Dedifferentiated amniotic fluid mesenchymal stem cell (primary cell): ENCODE results near the gene USP25.

Source experiments
- DNase-seq: peaks from one replicate; pipeline ENCODE4 v3.0.0-alpha.2; 2016; ENCODE audit errors: extremely low spot score

The USP25 gene

GRCh38 chr21:15804247-15805005 lies 74.6 kb downstream of the USP25 start:
- DNase-seq = no peak

DNA sequence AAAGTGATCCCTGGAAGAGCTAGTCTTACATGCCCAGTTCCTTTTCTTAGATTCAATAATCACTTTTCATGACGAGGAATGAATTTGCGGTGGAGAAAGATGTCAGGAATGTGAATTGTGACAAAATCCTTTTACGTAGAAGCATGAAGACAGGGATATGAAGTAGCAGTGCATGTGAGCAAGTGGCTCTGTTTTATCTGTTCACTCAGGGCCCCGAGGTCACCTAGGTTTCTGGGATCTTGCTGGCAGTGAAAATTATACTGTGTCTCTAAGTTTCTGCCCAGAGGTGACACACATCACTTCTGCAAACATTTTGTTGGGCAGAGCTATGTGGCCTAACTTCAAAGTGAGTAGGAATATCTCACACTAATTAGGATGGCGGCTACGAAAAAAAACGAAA lies 79.3 kb downstream of the USP25 start:
- DNase-seq = no peak

- DNase-seq = no peak
Observed at GRCh38 chr21:15809818-15810217, 80.0 kb downstream of the USP25 start.

DNA sequence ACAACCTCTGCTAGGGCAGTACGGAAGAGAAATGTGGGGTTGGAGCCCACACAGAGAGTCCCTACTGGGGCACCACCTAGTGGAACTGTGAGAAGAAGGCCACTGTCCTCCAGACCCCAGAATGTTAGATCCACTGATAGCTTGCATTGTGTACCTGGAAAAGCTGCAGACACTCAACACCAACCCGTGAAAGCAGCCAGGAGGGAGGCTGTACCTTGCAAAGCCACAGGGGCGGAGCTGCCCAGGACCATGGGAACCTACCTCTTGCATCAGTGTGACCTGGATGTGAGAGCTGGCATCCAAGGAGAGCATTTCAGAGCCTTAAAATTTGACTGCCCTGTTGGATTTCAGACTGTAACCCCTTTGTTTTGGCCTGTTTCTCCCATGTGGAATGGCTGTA lies 85.5 kb downstream of the USP25 start:
- no peak for DNase-seq

- DNase-seq = no peak
Observed at GRCh38 chr21:15820327-15820726, 90.5 kb downstream of the USP25 start.

DNA sequence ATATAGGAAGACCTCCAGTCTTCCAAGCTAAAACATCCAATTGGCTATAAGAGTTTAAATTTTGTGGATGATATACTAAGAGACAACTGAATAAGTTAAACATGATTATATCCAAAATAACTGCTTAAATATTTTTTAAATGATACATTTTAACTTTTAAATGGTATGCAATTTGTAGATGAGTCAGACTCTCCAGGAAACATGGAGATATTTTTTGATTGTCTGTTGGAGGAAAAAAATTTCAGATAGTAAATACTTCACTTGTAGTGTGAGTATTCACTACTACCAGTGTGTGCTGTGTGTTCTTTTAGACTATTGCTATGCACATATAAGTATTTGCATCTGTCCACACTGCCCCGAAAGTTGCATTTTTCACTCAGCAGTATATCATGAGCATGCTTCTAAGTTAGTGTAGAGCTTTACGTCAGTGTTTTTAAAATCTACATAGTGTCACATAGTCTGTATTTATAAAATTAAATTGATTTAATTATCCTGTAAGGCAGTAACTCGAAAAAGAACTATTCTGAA lies 91.1 kb downstream of the USP25 start:
- peak; percentile 19 for DNase-seq

DNA sequence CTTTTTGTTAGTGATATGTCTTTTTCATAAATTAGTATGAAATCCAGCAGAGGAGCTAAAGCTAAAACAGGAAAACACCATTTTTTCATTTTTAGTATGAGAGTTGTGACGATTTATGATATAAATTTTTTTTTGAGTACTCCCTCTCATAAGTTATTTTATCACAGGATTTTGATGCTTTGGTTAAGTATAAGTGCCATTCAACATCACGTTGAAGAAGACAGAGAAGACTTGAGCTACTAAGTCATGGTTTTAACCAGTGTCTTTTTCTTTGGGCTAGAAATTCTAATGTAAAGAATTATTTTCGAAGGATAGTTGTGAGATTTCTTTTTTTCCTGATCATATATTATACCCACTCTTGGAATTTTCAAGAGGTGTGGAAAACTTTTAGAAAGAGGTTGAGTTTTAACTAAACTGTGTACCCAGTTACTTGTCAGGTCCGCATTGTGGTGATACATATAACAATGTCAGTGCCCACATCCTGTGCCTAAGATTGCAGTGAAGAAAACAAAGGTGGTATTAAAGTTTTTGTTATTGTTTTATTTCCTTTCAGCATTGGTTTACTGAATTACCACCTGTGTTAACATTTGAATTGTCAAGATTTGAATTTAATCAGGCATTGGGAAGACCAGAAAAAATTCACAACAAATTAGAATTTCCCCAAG lies 93.8 kb downstream of the USP25 start:
- no peak for DNase-seq

GRCh38 chr21:15825700-15826099 lies 95.9 kb downstream of the USP25 start:
- no peak for DNase-seq

DNA sequence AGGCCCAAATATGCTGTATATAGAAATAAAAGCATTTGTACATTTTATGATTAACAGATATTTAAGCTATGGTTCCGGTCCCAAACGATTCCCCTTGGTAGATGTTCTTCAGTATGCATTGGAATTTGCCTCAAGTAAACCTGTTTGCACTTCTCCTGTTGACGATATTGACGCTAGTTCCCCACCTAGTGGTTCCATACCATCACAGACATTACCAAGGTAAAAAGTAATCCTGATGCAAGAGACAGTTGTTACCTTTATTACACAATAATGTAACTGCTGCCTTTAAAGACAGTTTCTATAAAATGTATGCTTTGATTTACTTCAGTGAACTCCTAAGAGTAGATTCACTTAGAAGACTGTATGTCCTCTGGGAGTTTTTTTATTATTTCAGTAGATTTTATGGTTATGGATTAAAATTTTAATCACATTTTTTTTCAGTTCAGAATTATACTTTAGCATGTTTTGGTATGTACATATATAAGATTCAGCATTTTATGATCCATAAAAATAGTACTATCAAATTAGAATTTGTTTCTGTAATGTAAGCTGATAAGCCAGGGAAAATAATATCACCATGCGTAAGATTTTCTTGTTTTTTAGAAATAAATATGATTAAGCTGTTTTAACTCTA lies 96.5 kb downstream of the USP25 start:
- no peak for DNase-seq

DNA sequence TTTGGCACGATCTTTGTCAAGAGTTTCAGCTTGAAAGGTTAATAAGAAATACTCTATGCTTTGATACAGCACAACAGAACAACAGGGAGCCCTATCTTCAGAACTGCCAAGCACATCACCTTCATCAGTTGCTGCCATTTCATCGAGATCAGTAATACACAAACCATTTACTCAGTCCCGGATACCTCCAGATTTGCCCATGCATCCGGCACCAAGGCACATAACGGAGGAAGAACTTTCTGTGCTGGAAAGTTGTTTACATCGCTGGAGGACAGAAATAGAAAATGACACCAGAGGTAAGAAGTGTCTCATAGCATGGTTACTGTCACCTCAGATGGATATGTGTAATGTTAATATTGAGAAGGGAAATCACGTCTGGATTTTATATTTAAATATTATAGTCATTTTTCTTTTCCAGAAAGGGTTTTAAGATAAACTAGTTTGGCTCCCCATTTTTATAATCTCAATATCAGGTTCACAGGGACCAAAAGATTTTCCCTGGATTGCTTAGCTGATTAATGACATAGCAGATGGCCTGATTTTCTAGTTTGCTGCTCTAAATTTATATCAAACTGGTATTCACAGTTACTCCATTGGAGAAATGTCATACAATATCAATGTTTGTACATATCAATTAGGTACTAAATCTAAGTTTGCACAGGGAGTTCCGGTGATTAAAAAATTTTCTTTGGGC lies 97.3 kb downstream of the USP25 start:
- no peak for DNase-seq

GRCh38 chr21:15831497-15831896 lies 101.7 kb downstream of the USP25 start:
- no peak for DNase-seq

DNA sequence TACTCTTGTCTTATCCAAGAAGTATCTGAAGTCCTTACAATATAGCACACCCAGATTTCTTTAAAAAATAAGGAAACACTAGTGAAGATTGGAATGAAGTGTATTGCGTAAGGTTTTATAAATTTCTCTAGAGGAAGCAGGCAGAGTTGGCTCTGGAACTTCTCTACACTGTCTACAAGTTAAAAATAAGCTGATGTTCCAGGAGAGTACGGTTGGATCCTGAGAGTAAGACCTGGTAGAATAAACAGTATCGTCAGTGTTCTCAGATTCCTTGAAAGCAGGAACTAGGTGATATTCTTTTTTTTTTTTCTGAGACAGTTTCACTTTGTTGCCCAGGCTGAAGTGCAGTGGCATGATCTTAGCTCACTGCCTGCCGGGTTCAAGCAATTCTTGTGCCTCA lies 107.9 kb downstream of the USP25 start:
- DNase-seq = no peak

DNA sequence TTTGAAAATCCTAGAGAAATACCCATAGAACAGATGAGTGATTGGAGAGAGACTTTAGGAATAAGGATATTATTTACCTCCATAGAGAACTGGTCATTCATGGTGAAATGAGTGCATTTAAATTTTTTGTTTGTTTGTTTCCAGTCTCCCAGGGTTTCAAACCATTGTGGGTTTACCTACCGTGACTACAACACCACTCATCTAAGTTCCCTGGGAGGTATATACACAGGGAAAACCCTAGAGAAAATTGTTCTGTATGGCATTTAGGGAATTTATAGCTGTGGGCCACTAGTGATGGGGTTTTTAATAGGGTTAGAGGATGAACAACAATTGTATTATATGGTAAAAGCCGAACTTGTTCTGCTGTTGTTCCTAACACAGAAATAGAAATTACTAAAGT lies 109.2 kb downstream of the USP25 start:
- DNase-seq = no peak

DNA sequence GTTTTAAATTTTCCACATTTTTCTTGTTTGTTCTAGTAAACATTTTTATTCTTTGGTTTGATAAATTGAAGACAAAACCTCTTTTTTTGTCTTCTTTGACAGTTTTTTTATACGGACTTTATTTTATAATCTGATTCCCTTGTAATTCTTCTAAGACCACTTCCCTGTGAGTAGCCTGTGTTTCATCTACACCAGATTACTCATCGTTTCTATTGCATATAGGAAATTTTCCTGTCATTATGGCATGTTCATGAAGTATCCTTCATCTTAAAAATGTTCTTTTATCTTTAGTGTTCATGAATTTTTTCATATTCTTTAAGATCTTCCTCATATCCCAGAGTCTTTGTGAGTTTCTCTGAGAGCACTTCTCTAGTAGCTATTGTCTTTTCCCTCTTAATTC lies 109.8 kb downstream of the USP25 start:
- DNase-seq = no peak

- DNase-seq = no peak
Observed at GRCh38 chr21:15840406-15840805, 110.6 kb downstream of the USP25 start.

DNA sequence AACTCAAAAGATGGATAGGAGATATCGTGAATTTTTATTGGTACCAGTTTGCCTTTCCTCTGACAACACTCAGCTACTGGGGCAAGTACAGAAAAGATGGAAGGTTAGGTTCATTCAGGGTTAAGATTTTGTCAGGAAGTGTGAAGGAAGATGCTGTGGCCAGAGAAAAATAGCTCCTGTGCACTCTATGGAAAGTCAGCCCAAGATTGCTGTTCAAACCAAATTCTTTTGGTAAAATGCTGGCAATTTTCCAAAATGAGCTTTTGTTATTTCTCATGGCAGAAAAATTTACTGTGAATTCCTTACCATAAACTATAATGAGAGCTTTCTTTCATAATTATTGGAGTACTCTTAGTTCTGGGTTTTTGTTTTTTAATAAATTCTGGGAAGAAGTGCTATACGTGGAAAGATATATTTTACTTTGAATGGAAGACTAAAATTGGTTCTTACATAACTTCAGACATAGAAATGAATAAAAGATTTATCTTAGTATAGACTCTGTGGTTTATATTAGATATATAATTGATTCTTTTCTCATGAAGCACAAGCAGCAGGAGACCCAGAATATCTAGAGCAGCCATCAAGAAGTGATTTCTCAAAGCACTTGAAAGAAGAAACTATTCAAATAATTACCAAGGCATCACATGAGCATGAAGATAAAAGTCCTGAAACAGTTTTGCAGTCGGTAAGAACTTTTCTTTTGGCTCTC lies 112.2 kb downstream of the USP25 start:
- peak; percentile 70 for DNase-seq

DNA sequence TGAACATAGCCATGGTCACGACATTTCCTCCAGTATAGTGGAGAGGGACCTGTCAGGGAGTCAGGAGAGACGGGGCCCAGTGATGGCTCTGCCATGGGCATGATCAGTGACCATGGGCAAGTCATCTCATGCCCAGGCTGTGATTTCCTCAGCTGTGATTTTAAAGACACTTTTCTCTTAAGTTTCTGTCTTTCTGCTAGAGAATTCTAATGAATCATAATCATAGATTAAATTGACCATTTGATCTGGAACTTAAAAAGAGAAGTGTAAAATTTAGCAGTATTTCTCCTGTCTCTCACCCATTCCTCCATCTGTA lies 112.7 kb downstream of the USP25 start:
- DNase-seq = no peak

DNA sequence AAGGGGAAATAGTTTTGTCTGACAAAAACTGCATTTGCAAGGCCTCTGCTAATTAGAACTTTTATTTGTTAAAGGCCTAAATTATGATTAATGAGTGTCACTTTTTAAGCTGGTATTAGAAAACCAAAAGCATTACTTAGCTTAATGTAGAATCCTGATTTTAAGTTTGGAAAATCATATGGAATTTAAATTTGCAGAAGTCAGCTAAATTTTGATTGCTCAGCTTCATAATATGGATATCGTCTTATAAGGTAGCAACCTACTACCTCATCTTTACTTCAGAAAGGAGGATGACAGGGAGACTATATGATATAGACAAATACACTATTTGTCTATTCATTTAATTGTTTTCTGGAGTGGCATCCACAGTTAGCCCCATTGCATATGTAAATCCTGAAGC lies 114.0 kb downstream of the USP25 start:
- no peak for DNase-seq

DNA sequence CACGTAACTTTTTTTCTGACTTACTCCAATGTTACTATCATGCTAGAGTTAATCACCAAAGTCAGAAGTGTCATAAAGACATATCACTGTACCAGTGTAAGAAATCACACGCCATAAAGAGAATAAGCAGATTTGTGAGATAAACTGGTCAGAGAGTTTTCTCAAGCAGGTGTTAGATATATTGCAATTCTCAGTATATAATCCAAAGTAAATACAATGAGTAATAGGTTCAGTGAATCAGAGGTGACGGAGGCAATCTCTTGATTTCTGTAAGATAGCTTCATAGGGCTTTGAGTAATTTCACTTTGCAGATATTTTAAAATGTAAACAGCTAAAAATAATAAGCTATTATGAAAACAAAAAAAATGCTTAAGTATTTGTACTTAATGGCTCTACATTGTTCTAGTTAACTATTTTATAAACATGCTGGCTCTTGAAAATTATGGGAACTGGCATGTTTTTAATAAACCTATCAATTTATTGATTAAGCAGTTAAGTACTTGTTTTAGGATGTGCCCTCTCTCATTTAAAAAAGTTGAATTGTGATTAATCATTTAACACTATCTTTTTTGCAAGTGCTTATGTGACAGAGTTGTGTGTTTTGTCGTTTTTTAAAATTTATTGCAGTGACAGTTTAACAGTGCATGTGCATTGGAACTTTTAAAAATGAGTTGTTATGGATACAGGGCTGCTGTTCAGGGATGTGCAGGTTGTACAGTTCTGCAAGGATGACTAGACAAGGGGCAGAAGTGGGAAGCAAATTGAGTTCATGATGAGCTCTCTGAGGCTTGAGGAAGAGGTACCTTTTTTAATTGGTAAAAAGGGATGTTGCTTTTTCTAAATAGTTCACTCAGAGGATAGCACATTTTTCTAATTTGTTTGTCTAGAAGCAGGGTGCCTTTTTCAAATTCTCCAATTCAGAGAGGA lies 119.1 kb downstream of the USP25 start:
- no peak for DNase-seq

DNA sequence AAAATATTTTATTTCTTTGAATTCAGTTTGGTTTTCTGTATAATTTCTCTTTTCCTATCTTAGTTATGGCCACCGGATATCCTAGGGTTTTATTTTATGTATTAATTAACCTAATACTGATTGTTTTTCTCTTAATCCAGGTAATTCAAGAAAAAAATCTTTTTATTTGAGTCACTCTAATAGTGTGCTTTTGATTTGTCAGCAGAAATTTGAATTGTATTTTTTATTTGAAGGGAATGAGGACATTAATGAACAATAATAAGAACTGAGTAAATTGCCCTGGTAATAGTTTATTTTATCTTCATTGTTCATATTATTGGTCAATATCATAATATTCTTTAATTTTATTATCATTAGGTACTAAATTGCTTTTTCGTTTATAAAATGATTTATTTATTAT lies 120.1 kb downstream of the USP25 start:
- DNase-seq = no peak

DNA sequence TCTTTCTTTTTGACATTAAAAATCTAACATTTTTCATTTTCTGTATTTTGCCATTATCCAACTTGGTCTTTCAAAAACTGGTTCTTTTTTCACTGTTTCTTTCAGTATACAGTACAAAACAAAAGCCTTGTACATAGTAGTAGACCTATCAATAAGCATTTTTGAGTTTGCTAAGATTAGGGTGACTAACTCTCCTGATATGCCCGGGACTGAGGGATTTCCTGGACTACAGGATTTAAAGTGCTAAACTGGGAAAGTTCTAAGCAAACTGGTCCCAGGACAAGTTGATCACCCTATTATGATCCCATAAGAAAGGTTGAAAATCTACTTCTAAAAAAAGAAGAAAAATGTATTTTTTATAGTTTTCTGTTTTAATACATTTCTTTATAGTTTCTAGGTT lies 120.9 kb downstream of the USP25 start:
- peak; percentile 18 for DNase-seq
